Natural killer cell (primary cell): Measurements from ENCODE around the gene KIAA1958. TPM values are rescaled to one million over a fixed set of nuclear protein-coding genes. Genes with fewer than 3 reads are reported as not detected.

Experiments used
- ATAC-seq, 3 donors: fragments of 150-1000 bp in 2 of 3; fragments of 200-7000 bp in 1 of 3; cut with Tn5 transposase; 1 replicate in 1 of 3; 2 replicates in 2 of 3; pipeline ENCODE4 v1.10.0; 2021; ENCODE audit warnings: mild to moderate bottlenecking in 2 of 3, moderate library complexity in 2 of 3
- DNase-seq, 2 donors: peaks; one replicate each; pipeline versions ENCODE4 v3.0.0 to v3.0.0-alpha.2; 2013 to 2021; ENCODE audit warnings: mixed read lengths in 1 of 2
- H3K27ac ChIP-seq: one replicate; pipeline ENCODE4 v1.5.1; 2013; ENCODE audit warnings: mild to moderate bottlenecking, low read length
- H3K27me3 ChIP-seq: one replicate; pipeline ENCODE4 v1.6.1; 2013; ENCODE audit warnings: low read length; ENCODE audit not compliant: control insufficient read depth, insufficient read depth
- H3K36me3 ChIP-seq: one replicate; pipeline ENCODE4 v1.6.1; 2013; ENCODE audit warnings: low read length; ENCODE audit not compliant: control insufficient read depth, insufficient read depth
- H3K4me1 ChIP-seq: one replicate; pipeline ENCODE4 v1.6.1; 2013; ENCODE audit warnings: low read length; ENCODE audit not compliant: control insufficient read depth, insufficient read depth
- H3K4me3 ChIP-seq: one replicate; pipeline ENCODE4 v1.5.1; 2013; ENCODE audit warnings: low read length
- H3K9me3 ChIP-seq: one replicate; pipeline ENCODE4 v1.6.1; 2013; ENCODE audit warnings: low read length; ENCODE audit not compliant: control insufficient read depth, insufficient read depth
- H3K27ac Mint-ChIP-seq, 2 donors: one replicate each; pipeline ENCODE4 v1.8.0; 2022; ENCODE audit warnings: mild to moderate bottlenecking in 2 of 2, mixed read lengths in 2 of 2, moderate library complexity in 1 of 2
- H3K27me3 Mint-ChIP-seq, 2 donors: one replicate each; pipeline ENCODE4 v1.8.0; 2022; ENCODE audit warnings: low read depth in 2 of 2, mixed read lengths in 2 of 2
- H3K36me3 Mint-ChIP-seq: one replicate; pipeline ENCODE4 v1.8.0; 2022; ENCODE audit warnings: mixed read lengths
- H3K4me1 Mint-ChIP-seq, 2 donors: one replicate each; pipeline ENCODE4 v1.8.0; 2022; ENCODE audit warnings: mixed read lengths in 2 of 2
- H3K4me3 Mint-ChIP-seq: one replicate; pipeline ENCODE4 v1.8.0; 2022; ENCODE audit warnings: mild to moderate bottlenecking, moderate library complexity, mixed read lengths
- H3K9me3 Mint-ChIP-seq, 2 donors: one replicate each; pipeline ENCODE4 v1.8.0; 2022; ENCODE audit warnings: mixed read lengths in 2 of 2
- CTCF ChIP-seq: fragments of 200-600 bp; IDR thresholded peaks from one replicate; pipeline ENCODE4 v1.8.0; 2022; ENCODE audit warnings: antibody characterized with exemption
- WGBS: methylation state at CpG from one replicate; pipeline ENCODE4 v1.1.7; 2013; ENCODE audit warnings: missing lambda C conversion rate; ENCODE audit not compliant: insufficient coverage; 5-methylcytosine and 5-hydroxymethylcytosine counted together
- intact Hi-C: fragments of 100-400 bp; cut with micrococcal nuclease; formaldehyde crosslinking; loops from one replicate; pipeline ENCODE4 v1.14.2; 2022
- total RNA-seq, 4 donors: library from RNA; stranded (reverse); fragments of 120-200 nt in 1 of 4; gene quantifications; one replicate each; pipeline versions ENCODE4 v1.2.3 to v1.2.4, GENCODE V29; 2013 to 2022

The KIAA1958 gene
- total RNA-seq, 3 donors from 2014 or later (not counting 1 experiment from before 2014, with no cell fraction given): 5.4 to 6.1 (median 5.5) TPM

- TF ChIP-seq CTCF: no peak
- no peaks in the 10 kb centered on the region for H3K27me3 ChIP-seq
- no peak overlapping the region for H3K27ac ChIP-seq
- H3K9me3 Mint-ChIP-seq: no peaks in the 10 kb centered on the region
- H3K9me3 ChIP-seq: no peaks in the 10 kb centered on the region
- intact Hi-C loops: no loop called here
- no CpG with 5 or more reads among the region's 3 CpGs for WGBS
- no peak overlapping the region for H3K4me3 ChIP-seq
- peaks cover 0 to 6% of the 10 kb centered on the region in 2 donors for H3K4me1 Mint-ChIP-seq
- no peaks in the 10 kb centered on the region for H3K36me3 Mint-ChIP-seq
- no peaks in the 10 kb centered on the region for H3K36me3 ChIP-seq
- ATAC-seq (no peak), DNase-seq (no peak)
- no peaks in the 10 kb centered on the region for H3K4me1 ChIP-seq
- no peak overlapping the region for H3K27ac Mint-ChIP-seq
- H3K4me3 Mint-ChIP-seq: no peak overlapping the region
- no peaks in the 10 kb centered on the region for H3K27me3 Mint-ChIP-seq
Observed at GRCh38 chr9:112520656-112521055, 34.0 kb downstream of the KIAA1958 start.

GRCh38 chr9:112526973-112527372, 40.3 kb downstream of the KIAA1958 start:
- no CpG with 5 or more reads among the region's 1 CpG for WGBS
- Histone ChIP-seq H3K27ac (no peak overlapping the region), H3K9me3 (no peaks in the 10 kb centered on the region), H3K4me3 (no peak overlapping the region), H3K27me3 (no peaks in the 10 kb centered on the region), H3K36me3 (no peaks in the 10 kb centered on the region), H3K4me1 (no peaks in the 10 kb centered on the region)
- H3K4me1 Mint-ChIP-seq: peaks cover 0 to 5% of the 10 kb centered on the region in 2 donors
- H3K27me3 Mint-ChIP-seq: no peaks in the 10 kb centered on the region
- H3K4me3 Mint-ChIP-seq: no peak overlapping the region
- intact Hi-C loops: no loop called here
- no peak for ATAC-seq
- no peaks in the 10 kb centered on the region for H3K9me3 Mint-ChIP-seq
- H3K27ac Mint-ChIP-seq: no peak overlapping the region
- H3K36me3 Mint-ChIP-seq: no peaks in the 10 kb centered on the region
- no peak for TF ChIP-seq CTCF
- no peak for DNase-seq

DNA sequence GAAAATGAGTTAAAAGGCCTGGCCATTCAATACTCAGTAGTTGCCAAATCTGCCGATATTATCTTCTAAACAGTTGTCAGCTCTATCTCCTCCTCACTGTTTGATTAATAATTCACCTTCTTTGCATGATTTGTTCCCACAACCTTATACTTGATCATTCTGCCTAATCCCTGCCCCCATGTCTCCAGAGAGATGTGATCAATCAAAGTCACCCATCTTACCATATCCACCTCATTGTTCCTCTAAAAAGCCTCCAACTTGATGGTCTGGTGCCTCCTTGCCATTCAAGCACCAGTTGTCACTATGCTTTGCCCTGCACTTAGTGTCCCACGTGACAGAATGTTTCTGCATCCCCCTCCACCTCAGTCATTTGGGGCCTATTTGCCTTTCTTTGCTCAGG, 41.3 kb downstream of the KIAA1958 start:
- H3K27ac Mint-ChIP-seq: no peak overlapping the region
- no peak overlapping the region for H3K27ac ChIP-seq
- ATAC-seq: no peak
- H3K36me3 Mint-ChIP-seq: no peaks in the 10 kb centered on the region
- no peak for DNase-seq
- intact Hi-C loops: no loop called here
- H3K4me3 Mint-ChIP-seq: no peak overlapping the region
- no peaks in the 10 kb centered on the region for H3K9me3 ChIP-seq
- no peaks in the 10 kb centered on the region for H3K9me3 Mint-ChIP-seq
- no peak for TF ChIP-seq CTCF
- no peak overlapping the region for H3K4me3 ChIP-seq
- H3K27me3 Mint-ChIP-seq: no peaks in the 10 kb centered on the region
- peaks cover 0 to 5% of the 10 kb centered on the region in 2 donors for H3K4me1 Mint-ChIP-seq
- H3K27me3 ChIP-seq: no peaks in the 10 kb centered on the region
- H3K36me3 ChIP-seq: no peaks in the 10 kb centered on the region
- 82% methylated on average over 2 of the region's 2 CpGs for WGBS
- H3K4me1 ChIP-seq: no peaks in the 10 kb centered on the region

- Histone ChIP-seq H3K4me1 (no peaks in the 10 kb centered on the region), H3K4me3 (no peak overlapping the region), H3K27me3 (no peaks in the 10 kb centered on the region), H3K9me3 (no peaks in the 10 kb centered on the region), H3K36me3 (no peaks in the 10 kb centered on the region), H3K27ac (no peak overlapping the region)
- no peak overlapping the region for H3K4me3 Mint-ChIP-seq
- 92% methylated on average over 2 of the region's 2 CpGs for WGBS
- TF ChIP-seq CTCF: no peak
- intact Hi-C loops: no loop called here
- DNase-seq (no peak), ATAC-seq (no peak)
- H3K9me3 Mint-ChIP-seq: no peaks in the 10 kb centered on the region
- H3K27ac Mint-ChIP-seq: no peak overlapping the region
- H3K27me3 Mint-ChIP-seq: no peaks in the 10 kb centered on the region
- H3K36me3 Mint-ChIP-seq: no peaks in the 10 kb centered on the region
- peaks cover 0 to 11% of the 10 kb centered on the region in 2 donors for H3K4me1 Mint-ChIP-seq
Observed at GRCh38 chr9:112529316-112529715, 42.7 kb downstream of the KIAA1958 start.
